NCI-H524 treated with DMSO at 0.1 percent for 48 hours (cell line): ENCODE measurements around the gene SHH.
"Not testable (repeated sequence)": the region's sequence is repeated elsewhere in the genome, so short reads cannot be mapped to it uniquely, and the experiment has no call there.

Source experiments
- DNase-seq: peaks from one replicate; lab custom pipeline; 2025; lab: John Stamatoyannopoulos, UW

Gene SHH

GRCh38 chr7:155819186-155819585 lies 6.9 kb upstream of the SHH start:
- DNase-seq = no peak

GRCh38 chr7:155818820-155819168 lies 6.5 kb upstream of the SHH start:
- DNase-seq = no peak

GRCh38 chr7:155818154-155818819 lies 6.0 kb upstream of the SHH start:
- DNase-seq = no peak

GRCh38 chr7:155817515-155817914 lies 5.3 kb upstream of the SHH start:
- DNase-seq = not testable (repeated sequence)

- DNase-seq = no peak
These were observed 4.7 kb upstream of the SHH start for GRCh38 chr7:155816996-155817395.

- DNase-seq = no peak
These were observed 3.9 kb upstream of the SHH start for GRCh38 chr7:155816192-155816508.

GRCh38 chr7:155815332-155816191 lies 3.3 kb upstream of the SHH start:
- no peak for DNase-seq

GRCh38 chr7:155814316-155815276 lies 2.3 kb upstream of the SHH start:
- no peak for DNase-seq

- DNase-seq = no peak
These were observed 1.5 kb upstream of the SHH start for GRCh38 chr7:155813546-155814315.

- DNase-seq = no peak
These were observed 862 bp upstream of the SHH start for GRCh38 chr7:155813125-155813524.

- no peak for DNase-seq
These were observed 736 bp downstream of the SHH start for GRCh38 chr7:155811560-155811894.

GRCh38 chr7:155810770-155811559 lies 1.3 kb downstream of the SHH start:
- DNase-seq = no peak

- no peak for DNase-seq
These were observed 2.1 kb downstream of the SHH start for GRCh38 chr7:155809947-155810769.

- no peak for DNase-seq
These were observed 2.8 kb downstream of the SHH start for GRCh38 chr7:155809332-155809946.

- no peak for DNase-seq
These were observed 3.5 kb downstream of the SHH start for GRCh38 chr7:155808549-155809331.

GRCh38 chr7:155807789-155808548 lies 4.3 kb downstream of the SHH start:
- no peak for DNase-seq

- DNase-seq = no peak
These were observed 5.1 kb downstream of the SHH start for GRCh38 chr7:155807065-155807671.
